ENCODE results near the gene CADM2. TPM values are rescaled to one million over a fixed set of nuclear protein-coding genes. Genes with fewer than 3 reads are reported as not detected.

Gene CADM2
- total RNA-seq, 1 experiment from 2014 or later, result not detected

- TF ChIP-seq YY1 (IDR thresholded peaks at IDR 0.05; ENCODE audit: extremely low read depth, insufficient replicate concordance, low read depth, low read length), result no peak
- TF ChIP-seq ELF1 (IDR thresholded peaks at IDR 0.05; ENCODE audit: borderline replicate concordance, low read depth), result no peak
- no peak for TF ChIP-seq SRF (IDR thresholded peaks at IDR 0.05; ENCODE audit: low read depth)
- TF ChIP-seq CTCF (IDR thresholded peaks at IDR 0.05 in 2 of 3, conservative IDR thresholded peaks at IDR 0.05 in 1 of 3; ENCODE audit: borderline replicate concordance in 1 of 3, insufficient read depth in 1 of 3, low read depth in 2 of 3, low read length in 2 of 3), result no peak
- no peak for TF ChIP-seq CBX3 (IDR thresholded peaks at IDR 0.05; ENCODE audit: low read depth)
- TF ChIP-seq, protein P1, sequence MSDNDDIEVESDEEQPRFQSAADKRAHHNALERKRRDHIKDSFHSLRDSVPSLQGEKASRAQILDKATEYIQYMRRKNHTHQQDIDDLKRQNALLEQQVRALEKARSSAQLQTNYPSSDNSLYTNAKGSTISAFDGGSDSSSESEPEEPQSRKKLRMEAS (IDR thresholded peaks at IDR 0.05), result no peak
- no peak for TF ChIP-seq JUND (IDR thresholded peaks at IDR 0.05)
- TF ChIP-seq POLR2A (IDR thresholded peaks at IDR 0.05; ENCODE audit: borderline replicate concordance, extremely low read depth, insufficient read depth, insufficient read length), result no peak
- no peak for TF ChIP-seq ATF3 (IDR thresholded peaks at IDR 0.05)
- no peak for TF ChIP-seq ZFX (IDR thresholded peaks at IDR 0.05)
- no peak for TF ChIP-seq RAD21 (IDR thresholded peaks at IDR 0.05; ENCODE audit: low read depth)
- TF ChIP-seq EZH2 (IDR thresholded peaks at IDR 0.05), result no peak
- no peak for TF ChIP-seq EGR1 (IDR thresholded peaks at IDR 0.05; ENCODE audit: low read depth)
- TF ChIP-seq EZH2phosphoT487 (IDR thresholded peaks at IDR 0.05; ENCODE audit: borderline replicate concordance), result no peak
- no peak for TF ChIP-seq REST (IDR thresholded peaks at IDR 0.05; ENCODE audit: low read depth)
- no peak for TF ChIP-seq ZNF274 (IDR thresholded peaks at IDR 0.05; ENCODE audit: low read depth, low read length)
- TF ChIP-seq SIN3A (IDR thresholded peaks at IDR 0.05; ENCODE audit: low read depth), result no peak
- no peak for TF ChIP-seq TCF7L2 (IDR thresholded peaks at IDR 0.05; ENCODE audit: borderline replicate concordance, extremely low read depth, insufficient read depth, insufficient read length)
- no peak for TF ChIP-seq CEBPB (IDR thresholded peaks at IDR 0.05; ENCODE audit: low read depth)
- no peak for TF ChIP-seq POLR2AphosphoS5 (IDR thresholded peaks at IDR 0.05; ENCODE audit: low read depth, low read length)
- RAD21 ChIA-PET (ENCODE audit: low non-redundant PET in 1 of 2, low total read pairs in 2 of 2, uncharacterized antibody in 2 of 2, unreplicated experiment in 2 of 2), result no interaction called here
- Histone ChIP-seq H3K27ac (ENCODE audit: low read depth, low read length) (no peak overlapping the region), H3K4me3 (replicated peaks in 1 of 2; ENCODE audit: low read depth in 1 of 2, low read length in 2 of 2) (no peak overlapping the region), H3K9me2 (ENCODE audit: insufficient read depth) (no peaks in the 10 kb centered on the region), H3K79me2 (ENCODE audit: insufficient read depth, low read length) (no peaks in the 10 kb centered on the region), H3K36me3 (ENCODE audit: control insufficient read depth in 1 of 2, insufficient read depth in 2 of 2, low read length in 2 of 2) (no peaks in the 10 kb centered on the region), H4K20me1 (ENCODE audit: insufficient read depth) (no peaks in the 10 kb centered on the region), H3K9me3 (ENCODE audit: control insufficient read depth in 1 of 2, insufficient read depth in 1 of 2, low read depth in 1 of 2, low read length in 2 of 2) (peaks cover 3 to 6% of the 10 kb centered on the region in 2 experiments; a peak in 2 of 4 replicates), H3K9ac (ENCODE audit: low read length) (no peak overlapping the region), H3K27me3 (ENCODE audit: insufficient read depth, low read length) (no peaks in the 10 kb centered on the region), H2AFZ (ENCODE audit: low read depth, low read length, poor library complexity, severe bottlenecking) (no peak overlapping the region), H3K4me1 (ENCODE audit: control insufficient read depth in 1 of 2, insufficient read depth in 2 of 2, low read length in 2 of 2) (no peaks in the 10 kb centered on the region), H3K4me2 (ENCODE audit: low read length) (no peak overlapping the region)
- no peak for ATAC-seq
- CTCF ChIA-PET, result no interaction called here
- POLR2A ChIA-PET, result no interaction called here
- intact Hi-C loops (cut with micrococcal nuclease), result no loop called here
- no TSS peak for BruUV-seq (replicated peaks)
- no peak for DNase-seq (ENCODE audit: low read depth, low spot score)
Measured at GRCh38 chr3:85298032-85298431, 339.2 kb downstream of the CADM2 start.
